Measurements from ENCODE around the gene ZSWIM6. TPM values are rescaled to one million over a fixed set of nuclear protein-coding genes. Genes with fewer than 3 reads are reported as not detected.

Gene ZSWIM6
- total RNA-seq, 1 donor: 6.9 TPM

DNA sequence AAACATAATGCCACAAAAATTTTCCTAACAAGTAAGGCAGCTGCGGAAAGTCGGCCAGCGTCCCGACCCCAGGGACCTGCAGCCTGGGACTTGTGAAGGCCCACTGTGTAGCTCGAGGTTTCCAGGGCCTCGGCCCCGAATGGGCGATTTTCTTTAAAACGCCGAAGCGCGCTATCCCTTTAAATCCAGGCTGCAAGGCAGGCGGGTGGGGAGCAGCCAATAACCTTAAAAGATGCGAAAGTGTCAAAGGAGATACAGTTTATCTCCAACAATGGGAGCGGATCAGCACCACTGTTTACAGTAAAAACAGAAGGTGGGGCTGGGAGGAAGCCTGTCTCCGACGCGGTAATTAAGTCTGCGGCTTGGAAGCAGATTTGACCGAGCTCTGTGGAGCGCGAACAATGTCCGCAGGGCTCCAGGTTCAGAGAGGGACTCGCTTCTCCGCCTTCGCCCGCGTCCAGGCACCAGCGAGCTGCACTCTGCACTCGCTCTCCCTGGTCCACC, 1.7 kb upstream of the ZSWIM6 start:
- TF ChIP-seq, protein P1, sequence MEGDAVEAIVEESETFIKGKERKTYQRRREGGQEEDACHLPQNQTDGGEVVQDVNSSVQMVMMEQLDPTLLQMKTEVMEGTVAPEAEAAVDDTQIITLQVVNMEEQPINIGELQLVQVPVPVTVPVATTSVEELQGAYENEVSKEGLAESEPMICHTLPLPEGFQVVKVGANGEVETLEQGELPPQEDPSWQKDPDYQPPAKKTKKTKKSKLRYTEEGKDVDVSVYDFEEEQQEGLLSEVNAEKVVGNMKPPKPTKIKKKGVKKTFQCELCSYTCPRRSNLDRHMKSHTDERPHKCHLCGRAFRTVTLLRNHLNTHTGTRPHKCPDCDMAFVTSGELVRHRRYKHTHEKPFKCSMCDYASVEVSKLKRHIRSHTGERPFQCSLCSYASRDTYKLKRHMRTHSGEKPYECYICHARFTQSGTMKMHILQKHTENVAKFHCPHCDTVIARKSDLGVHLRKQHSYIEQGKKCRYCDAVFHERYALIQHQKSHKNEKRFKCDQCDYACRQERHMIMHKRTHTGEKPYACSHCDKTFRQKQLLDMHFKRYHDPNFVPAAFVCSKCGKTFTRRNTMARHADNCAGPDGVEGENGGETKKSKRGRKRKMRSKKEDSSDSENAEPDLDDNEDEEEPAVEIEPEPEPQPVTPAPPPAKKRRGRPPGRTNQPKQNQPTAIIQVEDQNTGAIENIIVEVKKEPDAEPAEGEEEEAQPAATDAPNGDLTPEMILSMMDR (IDR thresholded peaks at IDR 0.05; ENCODE audit: insufficient read depth, low read length): no peak
- peak overlapping the region; percentile 87 for H3K4me3 ChIP-seq (ENCODE audit: low read depth, low read length)
- DNase-seq (ENCODE audit: low read depth): peak; percentile 65

DNA sequence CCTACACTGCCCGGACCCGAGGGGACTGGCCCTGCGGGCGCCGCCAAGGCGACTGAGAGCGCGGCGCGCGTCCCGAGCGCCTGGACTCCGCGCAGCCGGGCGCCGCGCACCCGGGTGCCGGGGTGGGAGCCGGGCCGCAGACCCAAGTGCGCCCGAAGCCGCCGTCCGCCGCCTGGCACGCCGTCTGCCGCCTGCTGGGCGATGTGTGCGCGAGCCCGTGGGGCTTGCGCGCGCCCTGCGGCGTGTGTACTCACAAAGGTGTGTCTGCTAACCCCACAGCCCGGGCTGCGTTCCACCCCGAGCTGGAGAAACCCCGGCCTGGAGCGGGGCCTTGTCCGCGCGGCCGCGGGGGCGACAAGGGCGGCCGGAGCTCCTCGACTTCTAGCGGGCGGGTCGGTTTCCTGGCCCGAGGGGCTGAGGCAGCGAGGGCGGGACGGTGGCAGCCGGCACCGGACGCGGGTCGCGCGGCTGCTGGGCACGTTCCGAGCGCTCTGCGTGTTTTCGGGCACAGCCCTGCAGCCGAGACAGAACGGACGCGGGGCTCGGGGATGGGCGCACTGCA, 1.1 kb upstream of the ZSWIM6 start:
- TF ChIP-seq, protein P1 (IDR thresholded peaks at IDR 0.05; ENCODE audit: insufficient read depth, low read length): peak; percentile 50
- DNase-seq (ENCODE audit: low read depth): peak; percentile 73
- H3K4me3 ChIP-seq (ENCODE audit: low read depth, low read length): peak overlapping the region; percentile 87

DNA sequence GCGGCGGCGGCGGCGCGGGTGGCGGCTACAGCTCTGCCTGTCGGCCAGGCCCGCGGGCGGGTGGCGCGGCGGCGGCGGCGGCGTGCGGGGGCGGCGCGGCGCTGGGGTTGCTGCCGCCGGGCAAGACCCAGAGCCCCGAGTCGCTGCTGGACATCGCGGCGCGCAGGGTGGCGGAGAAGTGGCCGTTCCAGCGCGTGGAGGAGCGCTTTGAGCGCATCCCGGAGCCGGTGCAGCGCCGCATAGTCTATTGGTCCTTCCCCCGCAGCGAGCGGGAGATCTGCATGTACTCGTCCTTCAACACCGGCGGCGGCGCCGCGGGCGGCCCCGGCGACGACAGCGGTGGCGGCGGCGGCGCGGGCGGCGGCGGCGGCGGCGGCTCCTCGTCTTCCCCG, 296 bp downstream of the ZSWIM6 start:
- DNase-seq (ENCODE audit: low read depth): no peak

DNA sequence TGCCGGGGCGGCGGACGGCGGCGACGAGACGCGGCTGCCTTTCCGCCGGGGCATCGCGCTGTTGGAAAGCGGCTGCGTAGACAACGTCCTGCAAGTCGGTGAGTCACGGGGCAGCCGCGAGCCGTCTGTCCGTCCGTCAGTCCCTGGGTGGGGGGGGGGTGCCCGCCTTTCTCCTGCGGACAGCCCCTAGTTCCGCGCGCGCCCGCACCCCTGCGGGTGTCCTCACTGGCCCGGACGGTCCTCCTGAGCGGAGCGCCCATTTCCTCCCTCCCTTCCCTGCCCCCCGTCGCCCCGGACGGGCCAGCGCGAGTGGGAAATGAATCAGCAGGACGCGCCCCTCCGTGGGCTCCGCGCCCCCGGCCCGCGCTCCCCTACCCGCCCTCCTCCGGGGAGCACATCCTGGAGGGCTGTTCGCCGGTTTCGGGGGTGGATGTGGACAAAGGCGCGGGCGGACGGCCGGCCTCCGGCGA, 828 bp downstream of the ZSWIM6 start:
- DNase-seq (ENCODE audit: low read depth): peak; percentile 61
- TF ChIP-seq, protein P1 (IDR thresholded peaks at IDR 0.05; ENCODE audit: insufficient read depth, low read length): no peak
- H3K4me3 ChIP-seq (ENCODE audit: low read depth, low read length): peak overlapping the region; percentile 82

More for the DNA sequence above, 296 bp downstream of the ZSWIM6 start:
- peak overlapping the region; percentile 89 for H3K4me3 ChIP-seq (ENCODE audit: low read depth, low read length)
- TF ChIP-seq, protein P1 (IDR thresholded peaks at IDR 0.05; ENCODE audit: insufficient read depth, low read length): no peak

DNA sequence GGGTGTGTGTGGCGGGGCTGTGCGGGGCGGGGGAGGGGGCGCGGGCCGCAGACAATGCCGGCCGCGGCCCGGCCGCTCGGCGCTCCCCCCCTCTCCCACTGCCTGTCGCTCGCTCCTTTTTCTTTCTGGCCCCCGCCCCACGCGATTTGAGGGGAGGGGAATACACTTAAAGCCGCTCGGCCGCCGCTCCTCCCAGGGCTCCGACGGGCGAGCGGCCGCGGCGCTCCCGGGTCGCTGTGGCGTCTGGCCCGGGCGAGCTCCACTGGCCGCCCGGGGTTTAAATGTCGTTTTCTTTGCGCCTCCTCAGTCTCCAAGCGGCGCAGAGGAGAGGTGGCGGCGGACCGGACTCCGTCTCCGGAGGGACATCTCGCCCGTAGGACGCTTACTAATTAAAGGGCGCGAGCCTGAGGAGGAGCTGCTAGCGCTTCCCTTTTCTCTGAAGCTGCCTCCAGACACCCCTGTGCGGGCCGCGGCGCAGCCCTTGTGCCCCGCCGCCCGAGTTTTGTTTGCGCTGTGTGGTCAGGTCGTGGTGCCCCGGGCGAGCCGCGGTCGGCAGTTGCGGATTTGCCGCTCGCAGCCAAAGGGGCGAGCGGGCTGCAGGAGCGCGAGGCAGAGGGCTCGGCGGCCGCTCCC, 1.4 kb downstream of the ZSWIM6 start:
- peak; percentile 32 for DNase-seq (ENCODE audit: low read depth)
- H3K4me3 ChIP-seq (ENCODE audit: low read depth, low read length): peak overlapping the region; percentile 82
- TF ChIP-seq, protein P1 (IDR thresholded peaks at IDR 0.05; ENCODE audit: insufficient read depth, low read length): no peak

DNA sequence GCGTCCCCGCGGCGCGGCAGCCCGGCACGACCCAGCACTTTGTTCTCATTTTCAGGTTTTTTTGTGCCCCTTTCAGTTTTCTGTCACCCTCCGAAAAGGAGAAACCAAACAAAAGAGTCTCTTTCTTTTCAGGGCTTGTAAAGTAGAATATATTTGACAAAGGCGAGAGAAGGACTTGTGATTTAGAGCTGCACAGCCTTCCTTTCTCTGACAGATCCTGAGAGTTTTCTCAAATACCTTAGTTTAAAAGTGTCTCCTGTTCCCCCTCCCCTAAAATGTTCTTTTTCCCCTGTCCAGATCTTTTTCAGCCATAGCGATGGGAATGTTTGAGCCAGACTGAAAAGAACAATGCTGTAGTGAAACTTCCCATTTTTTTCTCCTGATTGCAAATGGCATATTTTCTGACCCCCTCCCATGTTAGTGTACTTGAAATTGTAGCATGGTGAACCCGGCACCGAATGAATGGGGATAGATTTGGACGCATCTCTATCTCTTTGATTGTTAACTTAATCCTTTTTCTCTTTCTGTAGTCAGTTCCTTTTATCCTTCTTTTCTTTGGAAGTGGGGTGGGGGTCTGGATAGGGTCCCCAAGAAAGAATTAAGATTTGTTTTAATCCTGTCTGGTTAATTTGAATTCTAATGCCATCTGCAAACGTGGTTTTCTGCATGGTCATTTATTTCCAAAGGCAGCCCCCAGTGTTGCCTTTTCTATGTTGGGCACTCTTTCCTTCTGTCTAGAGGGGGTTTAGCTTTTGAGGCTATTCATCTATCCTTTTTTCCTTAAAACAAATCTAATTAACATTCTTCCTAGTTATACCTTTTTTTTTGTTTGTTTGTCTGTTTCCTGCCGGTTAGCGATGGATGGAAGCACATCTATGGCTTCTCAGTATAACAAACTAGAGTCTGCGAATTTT, 2.2 kb downstream of the ZSWIM6 start:
- TF ChIP-seq, protein P1 (IDR thresholded peaks at IDR 0.05; ENCODE audit: insufficient read depth, low read length): no peak
- peak; percentile 34 for DNase-seq (ENCODE audit: low read depth)
- H3K4me3 ChIP-seq (ENCODE audit: low read depth, low read length): peak overlapping the region; percentile 82
